ENCODE results near the gene CSNK1E.

Gene CSNK1E

GRCh38 chr22:38248280-38248679, 69.0 kb downstream of the CSNK1E start:
- H3K27me3 ChIP-seq: no peaks in the 10 kb centered on the region
- H3K9me3 ChIP-seq: no peaks in the 10 kb centered on the region
- no peak overlapping the region for H3K27ac ChIP-seq
- peaks cover 46% of the 10 kb centered on the region for H3K36me3 ChIP-seq
- peaks cover 0 to 12% of the 10 kb centered on the region in 2 experiments for H3K4me1 ChIP-seq (ENCODE audit: control insufficient read depth in 1 of 2, insufficient read depth in 1 of 2, low read depth in 1 of 2, low read length in 1 of 2)
- no peak for TF ChIP-seq CTCF (IDR thresholded peaks at IDR 0.05)
- no peak overlapping the region for H3K4me3 ChIP-seq (ENCODE audit: low read depth in 1 of 2, low read length in 1 of 2)

GRCh38 chr22:38247713-38248112, 69.5 kb downstream of the CSNK1E start:
- Histone ChIP-seq H3K27me3 (no peaks in the 10 kb centered on the region), H3K9me3 (no peaks in the 10 kb centered on the region), H3K36me3 (peaks cover 49% of the 10 kb centered on the region), H3K4me1 (ENCODE audit: control insufficient read depth in 1 of 2, insufficient read depth in 1 of 2, low read depth in 1 of 2, low read length in 1 of 2) (peaks cover 0 to 12% of the 10 kb centered on the region in 2 experiments), H3K4me3 (ENCODE audit: low read depth in 1 of 2, low read length in 1 of 2) (no peak overlapping the region), H3K27ac (no peak overlapping the region)
- no peak for TF ChIP-seq CTCF (IDR thresholded peaks at IDR 0.05)

GRCh38 chr22:38246692-38247091, 70.5 kb downstream of the CSNK1E start:
- Histone ChIP-seq H3K9me3 (no peaks in the 10 kb centered on the region), H3K4me3 (ENCODE audit: low read depth in 1 of 2, low read length in 1 of 2) (no peak overlapping the region), H3K4me1 (ENCODE audit: control insufficient read depth in 1 of 2, insufficient read depth in 1 of 2, low read depth in 1 of 2, low read length in 1 of 2) (peaks cover 0 to 12% of the 10 kb centered on the region in 2 experiments), H3K27ac (no peak overlapping the region), H3K27me3 (no peaks in the 10 kb centered on the region), H3K36me3 (peaks cover 53% of the 10 kb centered on the region)
- TF ChIP-seq CTCF (IDR thresholded peaks at IDR 0.05): no peak

- peaks cover 0 to 7% of the 10 kb centered on the region in 2 experiments for H3K4me1 ChIP-seq (ENCODE audit: control insufficient read depth in 1 of 2, insufficient read depth in 1 of 2, low read depth in 1 of 2, low read length in 1 of 2)
- no peaks in the 10 kb centered on the region for H3K9me3 ChIP-seq
- no peak for TF ChIP-seq CTCF (IDR thresholded peaks at IDR 0.05)
- H3K27ac ChIP-seq: no peak overlapping the region
- H3K4me3 ChIP-seq (ENCODE audit: low read depth in 1 of 2, low read length in 1 of 2): no peak overlapping the region
- H3K36me3 ChIP-seq: peaks cover 53% of the 10 kb centered on the region
- H3K27me3 ChIP-seq: no peaks in the 10 kb centered on the region
Observed at GRCh38 chr22:38246046-38246658, 71.1 kb downstream of the CSNK1E start.

GRCh38 chr22:38244106-38244505, 73.1 kb downstream of the CSNK1E start:
- Histone ChIP-seq H3K36me3 (peaks cover 59% of the 10 kb centered on the region), H3K27me3 (no peaks in the 10 kb centered on the region), H3K4me1 (ENCODE audit: control insufficient read depth in 1 of 2, insufficient read depth in 1 of 2, low read depth in 1 of 2, low read length in 1 of 2) (no peaks in the 10 kb centered on the region), H3K27ac (no peak overlapping the region), H3K9me3 (no peaks in the 10 kb centered on the region), H3K4me3 (ENCODE audit: low read depth in 1 of 2, low read length in 1 of 2) (no peak overlapping the region)
- TF ChIP-seq CTCF (IDR thresholded peaks at IDR 0.05): no peak

All from neutrophil (primary cell).